ENCODE data around the gene CD84. TPM values are rescaled to one million over a fixed set of nuclear protein-coding genes. Genes with fewer than 3 reads are reported as not detected.

The CD84 gene
- total RNA-seq, 2 experiments from 2014 or later: 18.1 to 20.1 TPM

DNA sequence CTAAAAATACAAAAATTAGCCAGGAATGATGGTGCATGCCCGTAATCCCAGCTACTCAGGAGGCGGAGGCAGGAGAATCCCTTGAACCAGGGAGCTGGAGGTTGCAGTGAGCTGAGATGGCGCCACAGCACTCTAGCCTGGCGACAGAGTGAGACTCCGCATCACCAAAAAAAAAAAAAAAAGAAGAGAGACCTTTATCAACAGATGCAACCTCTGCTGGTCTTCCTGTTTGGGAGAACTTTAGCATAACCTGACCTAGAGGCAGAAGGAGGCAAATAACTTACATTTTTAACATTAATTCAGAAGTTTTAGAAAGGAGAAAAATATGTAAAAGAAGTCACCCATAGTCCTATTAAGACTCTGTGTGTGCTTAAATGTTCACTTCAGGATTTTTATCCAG is 35.1 kb upstream of the CD84 start:
- DNase-seq: no peak
- ChIA-PET CTCF (interaction anchor here (1.0 to 10.6 kb wide), 3 partner anchors 8 to 238 kb away, joined by 3 to 191 read pairs (median 10); no protein-coding TSS in a partner anchor), POLR2A (interaction anchor here (3.3 kb wide), 1 partner anchor 9 kb away, joined by 15 read pairs; no protein-coding TSS in a partner anchor)
- TF ChIP-seq, protein P1, sequence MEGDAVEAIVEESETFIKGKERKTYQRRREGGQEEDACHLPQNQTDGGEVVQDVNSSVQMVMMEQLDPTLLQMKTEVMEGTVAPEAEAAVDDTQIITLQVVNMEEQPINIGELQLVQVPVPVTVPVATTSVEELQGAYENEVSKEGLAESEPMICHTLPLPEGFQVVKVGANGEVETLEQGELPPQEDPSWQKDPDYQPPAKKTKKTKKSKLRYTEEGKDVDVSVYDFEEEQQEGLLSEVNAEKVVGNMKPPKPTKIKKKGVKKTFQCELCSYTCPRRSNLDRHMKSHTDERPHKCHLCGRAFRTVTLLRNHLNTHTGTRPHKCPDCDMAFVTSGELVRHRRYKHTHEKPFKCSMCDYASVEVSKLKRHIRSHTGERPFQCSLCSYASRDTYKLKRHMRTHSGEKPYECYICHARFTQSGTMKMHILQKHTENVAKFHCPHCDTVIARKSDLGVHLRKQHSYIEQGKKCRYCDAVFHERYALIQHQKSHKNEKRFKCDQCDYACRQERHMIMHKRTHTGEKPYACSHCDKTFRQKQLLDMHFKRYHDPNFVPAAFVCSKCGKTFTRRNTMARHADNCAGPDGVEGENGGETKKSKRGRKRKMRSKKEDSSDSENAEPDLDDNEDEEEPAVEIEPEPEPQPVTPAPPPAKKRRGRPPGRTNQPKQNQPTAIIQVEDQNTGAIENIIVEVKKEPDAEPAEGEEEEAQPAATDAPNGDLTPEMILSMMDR (IDR thresholded peaks at IDR 0.05): no peak
- intact Hi-C loops (cut with micrococcal nuclease): loop anchor here (10.0 kb wide), 1 partner anchor 520 kb away; the partner anchor contains the start of gene IGSF8
- peaks cover 72% of the 10 kb centered on the region for H3K36me3 Mint-ChIP-seq (ENCODE audit: low read depth)
- no peak overlapping the region for H3K27ac Mint-ChIP-seq
- H3K9me3 Mint-ChIP-seq: peaks cover 6% of the 10 kb centered on the region
- ATAC-seq: no peak
- no peaks in the 10 kb centered on the region for H3K27me3 Mint-ChIP-seq
- H3K4me1 Mint-ChIP-seq (ENCODE audit: low read depth): peaks cover 39% of the 10 kb centered on the region
- no peak overlapping the region for H3K4me3 Mint-ChIP-seq

DNA sequence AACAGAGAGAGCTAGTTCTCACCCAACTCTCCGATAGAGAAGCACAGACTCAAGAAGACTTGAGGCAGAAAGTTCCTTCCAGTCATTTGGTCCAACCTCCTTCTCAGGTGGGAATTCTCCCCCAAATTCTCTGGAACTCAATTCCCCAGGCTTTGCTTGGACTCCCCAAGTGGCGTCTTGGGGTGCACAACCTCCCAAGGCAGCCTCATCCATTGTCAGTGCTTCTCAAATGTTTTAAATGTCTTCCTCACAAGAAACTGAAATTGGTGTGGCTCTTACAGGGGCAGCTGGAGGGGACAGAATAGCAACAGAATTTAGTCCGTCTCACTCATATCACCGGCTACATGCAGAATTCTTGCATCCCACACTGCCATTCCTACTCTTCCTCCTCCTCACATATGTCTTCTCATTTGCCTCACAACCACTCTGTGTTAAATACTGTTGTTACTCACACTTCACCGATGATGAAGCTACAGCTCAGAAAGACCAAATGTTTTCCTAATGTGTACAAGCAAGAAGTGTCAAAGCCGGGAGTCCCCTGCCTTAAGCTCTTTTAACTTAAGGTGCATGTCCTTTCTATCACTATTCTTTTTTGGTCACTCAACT is 33.4 kb upstream of the CD84 start:
- no peaks in the 10 kb centered on the region for H3K27me3 Mint-ChIP-seq

DNA sequence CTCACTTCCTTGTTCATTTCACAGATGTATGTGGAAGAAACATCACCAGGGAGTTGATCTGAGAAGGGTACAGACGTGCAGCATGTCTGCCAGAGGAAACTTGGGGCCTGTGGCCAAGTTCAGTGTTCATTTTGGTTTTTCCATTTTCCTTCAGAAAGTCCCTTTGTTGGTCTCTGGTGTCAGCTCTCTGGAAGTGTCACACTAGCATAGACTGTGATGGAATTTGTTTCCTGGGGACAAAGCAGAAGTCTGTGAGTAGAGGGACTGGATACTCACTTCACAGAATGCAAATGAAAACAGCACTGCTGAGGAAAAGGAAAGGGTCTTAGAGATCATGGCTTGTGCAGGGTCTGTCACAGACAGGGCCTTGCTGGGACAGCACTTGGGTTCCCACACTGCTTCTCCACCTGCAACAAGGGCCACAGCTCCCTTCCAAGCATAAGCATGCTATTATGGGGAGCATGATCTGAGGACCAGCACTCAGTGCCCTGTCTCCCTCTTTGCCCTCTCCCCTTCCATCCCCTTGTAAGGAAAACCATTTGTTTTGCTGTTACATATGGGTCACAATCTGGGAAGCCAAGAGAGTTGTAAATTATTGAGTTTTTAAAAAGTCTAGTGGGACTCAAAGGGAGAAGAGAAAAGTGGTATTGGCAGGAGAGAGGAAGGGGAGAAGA is 31.4 kb upstream of the CD84 start:
- no peaks in the 10 kb centered on the region for H3K27me3 Mint-ChIP-seq
- H3K27ac Mint-ChIP-seq: peak overlapping the region; percentile 64
- peaks cover 68% of the 10 kb centered on the region for H3K36me3 Mint-ChIP-seq (ENCODE audit: low read depth)
- DNase-seq (no peak), ATAC-seq (no peak)
- H3K9me3 Mint-ChIP-seq: no peaks in the 10 kb centered on the region
- H3K4me1 Mint-ChIP-seq (ENCODE audit: low read depth): peaks cover 55% of the 10 kb centered on the region
- ChIA-PET POLR2A (interaction anchor here (0.5 to 1.7 kb wide), 8 partner anchors 9 to 237 kb away, joined by 3 to 4 read pairs (median 3); partner anchors contain the start of gene SLAMF6), CTCF (interaction anchor here (0.8 to 10.6 kb wide), 8 partner anchors 9 to 256 kb away, joined by 3 to 191 read pairs (median 9); no protein-coding TSS in a partner anchor)
- intact Hi-C loops (cut with micrococcal nuclease): loop anchor here (10.0 kb wide), 1 partner anchor 516 kb away; the partner anchor contains the start of gene IGSF8
- TF ChIP-seq, protein P1 (IDR thresholded peaks at IDR 0.05): no peak
- no peak overlapping the region for H3K4me3 Mint-ChIP-seq

More for the DNA sequence above, 33.4 kb upstream of the CD84 start:
- TF ChIP-seq, protein P1 (IDR thresholded peaks at IDR 0.05): no peak
- H3K36me3 Mint-ChIP-seq (ENCODE audit: low read depth): peaks cover 65% of the 10 kb centered on the region
- POLR2A ChIA-PET: interaction anchor here (0.6 to 3.3 kb wide), 4 partner anchors 10 to 264 kb away, joined by 3 to 15 read pairs (median 3); no protein-coding TSS in a partner anchor
- CTCF ChIA-PET: interaction anchor here (1.0 to 10.6 kb wide), 7 partner anchors 9 to 236 kb away, joined by 3 to 191 read pairs (median 4); no protein-coding TSS in a partner anchor
- DNase-seq: no peak
- H3K27ac Mint-ChIP-seq: peak overlapping the region; percentile 2
- no peaks in the 10 kb centered on the region for H3K9me3 Mint-ChIP-seq
- H3K4me3 Mint-ChIP-seq: no peak overlapping the region
- intact Hi-C loops (cut with micrococcal nuclease): loop anchor here (10.0 kb wide), 1 partner anchor 518 kb away; the partner anchor contains the start of gene IGSF8
- H3K4me1 Mint-ChIP-seq (ENCODE audit: low read depth): peaks cover 38% of the 10 kb centered on the region
- ATAC-seq: no peak

DNA sequence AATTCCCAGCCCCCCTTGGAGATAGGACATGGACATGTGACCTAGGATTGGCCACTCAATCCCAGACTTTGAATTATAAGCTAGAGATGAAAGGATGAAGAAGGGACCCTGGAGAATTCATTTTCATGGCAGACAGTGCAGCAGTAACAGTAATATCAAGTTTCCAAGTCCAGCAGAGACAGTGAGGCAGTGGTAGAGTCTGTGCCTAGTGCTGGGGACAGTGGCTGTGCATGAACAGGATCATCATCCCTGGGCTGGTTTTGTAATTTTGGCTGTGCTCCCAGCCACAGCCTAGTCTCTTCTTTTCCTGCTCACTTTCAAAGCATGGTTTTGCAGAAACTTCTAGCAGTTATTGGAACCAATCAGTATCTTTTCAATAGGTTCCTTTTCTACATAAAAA is 29.6 kb upstream of the CD84 start:
- DNase-seq (no peak), ATAC-seq (no peak)
- H3K4me1 Mint-ChIP-seq (ENCODE audit: low read depth): peaks cover 60% of the 10 kb centered on the region
- H3K27me3 Mint-ChIP-seq: no peaks in the 10 kb centered on the region
- H3K4me3 Mint-ChIP-seq: no peak overlapping the region
- H3K27ac Mint-ChIP-seq: no peak overlapping the region
- intact Hi-C loops (cut with micrococcal nuclease): no loop called here
- CTCF ChIA-PET: interaction anchor here (0.9 to 10.6 kb wide), 13 partner anchors 10 to 262 kb away, joined by 3 to 191 read pairs (median 5); no protein-coding TSS in a partner anchor
- TF ChIP-seq, protein P1 (IDR thresholded peaks at IDR 0.05): no peak
- H3K36me3 Mint-ChIP-seq (ENCODE audit: low read depth): peaks cover 73% of the 10 kb centered on the region
- peaks cover 12% of the 10 kb centered on the region for H3K9me3 Mint-ChIP-seq
- POLR2A ChIA-PET: interaction anchor here (0.8 to 4.4 kb wide), 7 partner anchors 9 to 187 kb away, joined by 3 to 23 read pairs (median 4); no protein-coding TSS in a partner anchor

All from activated CD8-positive, alpha-beta T cell treated with anti-CD3 and anti-CD28 coated beads for 36 hours (primary cell).